Sciatic nerve (tissue), 2 donors: ENCODE results near the gene CSMD2. TPM values are rescaled to one million over a fixed set of nuclear protein-coding genes. Genes with fewer than 3 reads are reported as not detected.

ENCODE experiments used
- ATAC-seq: fragments of 200-7000 bp; cut with Tn5 transposase; one replicate; pipeline ENCODE4 v1.9.1; 2020; ENCODE audit warnings: mild to moderate bottlenecking, moderate library complexity
- DNase-seq: peaks from one replicate; pipeline ENCODE4 v3.0.0-alpha.2; 2020; ENCODE audit warnings: low spot score
- intact Hi-C: fragments of 100-400 bp; cut with DNase I; formaldehyde crosslinking; loops from one replicate; pipeline ENCODE4 v1.14.2; 2022
- total RNA-seq: library from RNA; stranded (reverse); fragmentation: NEBNext Ultra II Directional; extraction: Animal tissue kit (Norgen Biotek cat#: 25700); gene quantifications from one replicate; pipeline ENCODE4 v1.2.1, GENCODE V29; 2021
- donor health status: DM: no; HTN: no; CAD: no.
- donor health status: DM: no; HTN: no; CAD: no.

CSMD2 gene
- total RNA-seq, 1 donor from 2014 or later = 1.5 TPM

- ATAC-seq (no peak), DNase-seq (no peak)
- intact Hi-C loops = no loop called here
Measured at GRCh38 chr1:33860671-33861070, 304.4 kb downstream of the CSMD2 start.

- ATAC-seq (no peak), DNase-seq (no peak)
- intact Hi-C loops = no loop called here
Measured at GRCh38 chr1:33854091-33854490, 310.9 kb downstream of the CSMD2 start.

- DNase-seq (no peak), ATAC-seq (no peak)
- intact Hi-C loops = no loop called here
Measured at GRCh38 chr1:33853431-33853830, 311.6 kb downstream of the CSMD2 start.

GRCh38 chr1:33852711-33853110 is 312.3 kb downstream of the CSMD2 start:
- no peak for DNase-seq
- ATAC-seq = no peak
- intact Hi-C loops = no loop called here

GRCh38 chr1:33850481-33850880 is 314.5 kb downstream of the CSMD2 start:
- DNase-seq = no peak
- ATAC-seq = no peak
- intact Hi-C loops = no loop called here

GRCh38 chr1:33849211-33849610 is 315.8 kb downstream of the CSMD2 start:
- intact Hi-C loops = no loop called here
- DNase-seq = no peak
- ATAC-seq = no peak

- ATAC-seq (no peak), DNase-seq (no peak)
- intact Hi-C loops = no loop called here
Measured at GRCh38 chr1:33848205-33848937, 316.7 kb downstream of the CSMD2 start.

- ATAC-seq (no peak), DNase-seq (no peak)
- intact Hi-C loops = no loop called here
Measured at GRCh38 chr1:33846861-33847260, 318.2 kb downstream of the CSMD2 start.

- DNase-seq (no peak), ATAC-seq (no peak)
- intact Hi-C loops = no loop called here
Measured at GRCh38 chr1:33844166-33844565, 320.9 kb downstream of the CSMD2 start.

- ATAC-seq = no peak
- no peak for DNase-seq
- intact Hi-C loops = no loop called here
Measured at GRCh38 chr1:33842348-33842747, 322.7 kb downstream of the CSMD2 start.

- no peak for ATAC-seq
- DNase-seq = no peak
- intact Hi-C loops = no loop called here
Measured at GRCh38 chr1:33841494-33841893, 323.5 kb downstream of the CSMD2 start.

GRCh38 chr1:33837635-33838034 is 327.4 kb downstream of the CSMD2 start:
- intact Hi-C loops = no loop called here
- ATAC-seq = no peak
- no peak for DNase-seq

- intact Hi-C loops = no loop called here
- DNase-seq = no peak
- ATAC-seq = no peak
Measured at GRCh38 chr1:33836911-33837310, 328.1 kb downstream of the CSMD2 start.

GRCh38 chr1:33828654-33829053 is 336.4 kb downstream of the CSMD2 start:
- ATAC-seq = no peak
- intact Hi-C loops = no loop called here
- no peak for DNase-seq

- intact Hi-C loops = no loop called here
- ATAC-seq (no peak), DNase-seq (no peak)
Measured at GRCh38 chr1:33828059-33828458, 337.0 kb downstream of the CSMD2 start.

- ATAC-seq (no peak), DNase-seq (no peak)
- intact Hi-C loops = no loop called here
Measured at GRCh38 chr1:33826711-33827110, 338.3 kb downstream of the CSMD2 start.

- no peak for ATAC-seq
- no peak for DNase-seq
- intact Hi-C loops = no loop called here
Measured at GRCh38 chr1:33826311-33826710, 338.7 kb downstream of the CSMD2 start.

- intact Hi-C loops = no loop called here
- ATAC-seq = peak; percentile 46
- DNase-seq = no peak
Measured at GRCh38 chr1:33825506-33825905, 339.5 kb downstream of the CSMD2 start.

- no peak for ATAC-seq
- intact Hi-C loops = no loop called here
- DNase-seq = no peak
Measured at GRCh38 chr1:33824971-33825370, 340.1 kb downstream of the CSMD2 start.

GRCh38 chr1:33824321-33824720 is 340.7 kb downstream of the CSMD2 start:
- ATAC-seq (no peak), DNase-seq (no peak)
- intact Hi-C loops = no loop called here

- DNase-seq = no peak
- intact Hi-C loops = no loop called here
- ATAC-seq = no peak
Measured at GRCh38 chr1:33823830-33824229, 341.2 kb downstream of the CSMD2 start.
